ENCODE data around the gene GATM.
"Not testable (repeated sequence)": the region's sequence is repeated elsewhere in the genome, so short reads cannot be mapped to it uniquely, and the experiment has no call there.

Gene GATM

GRCh38 chr15:45387380-45388007 is 9.2 kb upstream of the GATM start:
- DNase-seq, result no peak

GRCh38 chr15:45386974-45387373 is 8.6 kb upstream of the GATM start:
- no peak for DNase-seq

- no peak for DNase-seq
These were observed 8.1 kb upstream of the GATM start for GRCh38 chr15:45386420-45386819.

- DNase-seq, result no peak
These were observed 7.2 kb upstream of the GATM start for GRCh38 chr15:45385590-45385989.

- DNase-seq, result no peak
These were observed 6.4 kb upstream of the GATM start for GRCh38 chr15:45384700-45385099.

GRCh38 chr15:45378913-45379262 is 544 bp upstream of the GATM start:
- DNase-seq, result no peak

- DNase-seq, result no peak
These were observed 665 bp downstream of the GATM start for GRCh38 chr15:45377609-45378148.

GRCh38 chr15:45376967-45377608 is 1.3 kb downstream of the GATM start:
- no peak for DNase-seq

GRCh38 chr15:45376300-45376928 is 1.9 kb downstream of the GATM start:
- no peak for DNase-seq

GRCh38 chr15:45375836-45376235 is 2.5 kb downstream of the GATM start:
- no peak for DNase-seq

- DNase-seq, result no peak
These were observed 4.4 kb downstream of the GATM start for GRCh38 chr15:45373976-45374375.

- no peak for DNase-seq
These were observed 6.0 kb downstream of the GATM start for GRCh38 chr15:45372041-45372995.

- DNase-seq, result no peak
These were observed 6.8 kb downstream of the GATM start for GRCh38 chr15:45371546-45371945.

- DNase-seq, result not testable (repeated sequence)
These were observed 8.3 kb downstream of the GATM start for GRCh38 chr15:45370042-45370441.

- DNase-seq, result not testable (repeated sequence)
These were observed 11.1 kb downstream of the GATM start for GRCh38 chr15:45367222-45367621.

GRCh38 chr15:45364271-45364670 is 14.1 kb downstream of the GATM start:
- no peak for DNase-seq

GRCh38 chr15:45363801-45364200 is 14.5 kb downstream of the GATM start:
- DNase-seq, result no peak

- DNase-seq, result no peak
These were observed 15.0 kb downstream of the GATM start for GRCh38 chr15:45363334-45363733.

- no peak for DNase-seq
These were observed 15.9 kb downstream of the GATM start for GRCh38 chr15:45362419-45362818.

GRCh38 chr15:45361878-45362277 is 16.5 kb downstream of the GATM start:
- no peak for DNase-seq

- no peak for DNase-seq
These were observed 22.5 kb downstream of the GATM start for GRCh38 chr15:45355860-45356259.

GRCh38 chr15:45354711-45355110 is 23.6 kb downstream of the GATM start:
- DNase-seq, result no peak

- DNase-seq, result no peak
These were observed 27.1 kb downstream of the GATM start for GRCh38 chr15:45351227-45351626.
